ENCODE data around the gene ASB1. TPM values are rescaled to one million over a fixed set of nuclear protein-coding genes. Genes with fewer than 3 reads are reported as not detected.

Gene ASB1
- total and polyA plus RNA-seq, 2 of the 13 experiments (the other 11 are each of a cell fraction or from before 2014, with no cell fraction given), result 48.6 to 49.2 TPM

- TF ChIP-seq ZNF24 (IDR thresholded peaks at IDR 0.05) (peak; percentile 70), TBX2 (CRISPR knock-in tag; IDR thresholded peaks at IDR 0.05; ENCODE audit: borderline replicate concordance) (peak; percentile 95), REL (CRISPR knock-in tag; conservative IDR thresholded peaks at IDR 0.05) (no peak), YY1 (IDR thresholded peaks at IDR 0.05; ENCODE audit: insufficient read depth, insufficient replicate concordance, low read depth, low read length) (peak; percentile 77), SKI (IDR thresholded peaks at IDR 0.05; ENCODE audit: partially characterized antibody) (peak; percentile 14), ZNF441 (CRISPR knock-in tag; IDR thresholded peaks at IDR 0.05; ENCODE audit: borderline replicate concordance) (peak; percentile 81), KDM4B (CRISPR knock-in tag; IDR thresholded peaks at IDR 0.05) (peak; percentile 43; the same call in 1 of the 2 replicates), JUND (CRISPR knock-in tag; IDR thresholded peaks at IDR 0.05) (0 out of 2 replicates have a peak, but pooled peaks have one; percentile 26), MAFF (IDR thresholded peaks at IDR 0.05; ENCODE audit: low read depth, low read length) (peak; percentile 16), ZNF260 (CRISPR knock-in tag; IDR thresholded peaks at IDR 0.05; ENCODE audit: borderline replicate concordance, low read depth) (0 out of 2 replicates have a peak, but pooled peaks have one; percentile 78), PHF21A (CRISPR knock-in tag; IDR thresholded peaks at IDR 0.05) (peak; percentile 91), ZNF772 (CRISPR knock-in tag; IDR thresholded peaks at IDR 0.05) (no peak), DPF2 (CRISPR knock-in tag; IDR thresholded peaks at IDR 0.05; ENCODE audit: borderline replicate concordance, low read depth) (peak; percentile 86), LCORL (IDR thresholded peaks at IDR 0.05) (no peak), LCORL (CRISPR knock-in tag; IDR thresholded peaks at IDR 0.05) (peak; percentile 70), NR2F6 (IDR thresholded peaks at IDR 0.05) (peak; percentile 77), NR2F6 (CRISPR knock-in tag; IDR thresholded peaks at IDR 0.05) (peak; percentile 81), ZBTB46 (CRISPR knock-in tag; IDR thresholded peaks at IDR 0.05; ENCODE audit: borderline replicate concordance) (no peak), TRAFD1 (CRISPR knock-in tag; IDR thresholded peaks at IDR 0.05; ENCODE audit: borderline replicate concordance) (0 out of 2 replicates have a peak, but pooled peaks have one; percentile 34), GZF1 (CRISPR knock-in tag; IDR thresholded peaks at IDR 0.05) (0 out of 2 replicates have a peak, but pooled peaks have one; percentile 3), TBP (CRISPR knock-in tag; IDR thresholded peaks at IDR 0.05) (no peak), STAG1 (CRISPR knock-in tag; IDR thresholded peaks at IDR 0.05) (no peak), ZNF672 (CRISPR knock-in tag; IDR thresholded peaks at IDR 0.05) (no peak), EHMT2 (IDR thresholded peaks at IDR 0.05; ENCODE audit: borderline replicate concordance, low read depth, low read length) (peak; percentile 82), CSRNP1 (CRISPR knock-in tag; IDR thresholded peaks at IDR 0.05) (no peak), ZNF7 (CRISPR knock-in tag; IDR thresholded peaks at IDR 0.05) (no peak), TRIM24 (CRISPR knock-in tag; IDR thresholded peaks at IDR 0.05) (no peak), SP5 (CRISPR knock-in tag; IDR thresholded peaks at IDR 0.05; ENCODE audit: borderline replicate concordance, low read depth) (no peak)
Measured at GRCh38 chr2:238403632-238404405, 22.9 kb upstream of the ASB1 start (continued).

Data from HepG2 (cell line).